Measurements from ENCODE around the gene FSHR.

DNA sequence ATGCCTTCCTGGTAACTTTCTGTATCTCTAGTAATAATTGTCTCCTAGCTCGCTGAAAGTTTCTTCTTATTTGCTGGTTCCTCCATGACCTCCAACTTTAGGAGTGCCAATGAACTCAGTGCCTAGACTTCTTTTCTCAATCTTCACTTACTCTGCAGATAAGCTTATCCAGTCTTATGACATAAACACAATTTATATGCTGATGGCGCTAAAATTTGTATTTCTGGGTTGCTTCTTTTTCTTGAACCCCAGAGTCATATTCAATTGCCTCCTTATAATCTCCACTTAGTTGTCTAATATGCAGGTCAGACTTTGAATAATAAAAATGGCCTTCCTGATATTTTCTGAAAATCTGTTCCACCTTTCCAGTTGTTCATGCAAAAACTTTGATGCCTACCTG, 182.5 kb downstream of the FSHR start:
- TF ChIP-seq, protein P1, sequence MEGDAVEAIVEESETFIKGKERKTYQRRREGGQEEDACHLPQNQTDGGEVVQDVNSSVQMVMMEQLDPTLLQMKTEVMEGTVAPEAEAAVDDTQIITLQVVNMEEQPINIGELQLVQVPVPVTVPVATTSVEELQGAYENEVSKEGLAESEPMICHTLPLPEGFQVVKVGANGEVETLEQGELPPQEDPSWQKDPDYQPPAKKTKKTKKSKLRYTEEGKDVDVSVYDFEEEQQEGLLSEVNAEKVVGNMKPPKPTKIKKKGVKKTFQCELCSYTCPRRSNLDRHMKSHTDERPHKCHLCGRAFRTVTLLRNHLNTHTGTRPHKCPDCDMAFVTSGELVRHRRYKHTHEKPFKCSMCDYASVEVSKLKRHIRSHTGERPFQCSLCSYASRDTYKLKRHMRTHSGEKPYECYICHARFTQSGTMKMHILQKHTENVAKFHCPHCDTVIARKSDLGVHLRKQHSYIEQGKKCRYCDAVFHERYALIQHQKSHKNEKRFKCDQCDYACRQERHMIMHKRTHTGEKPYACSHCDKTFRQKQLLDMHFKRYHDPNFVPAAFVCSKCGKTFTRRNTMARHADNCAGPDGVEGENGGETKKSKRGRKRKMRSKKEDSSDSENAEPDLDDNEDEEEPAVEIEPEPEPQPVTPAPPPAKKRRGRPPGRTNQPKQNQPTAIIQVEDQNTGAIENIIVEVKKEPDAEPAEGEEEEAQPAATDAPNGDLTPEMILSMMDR (IDR thresholded peaks at IDR 0.05), result no peak
- no peak for TF ChIP-seq POLR2A (IDR thresholded peaks at IDR 0.05)
